Measurements from ENCODE around the gene SLC25A36. TPM values are rescaled to one million over a fixed set of nuclear protein-coding genes. Genes with fewer than 3 reads are reported as not detected.

SLC25A36 gene
- total RNA-seq, 1 donor from 2014 or later: 63.8 TPM

DNA sequence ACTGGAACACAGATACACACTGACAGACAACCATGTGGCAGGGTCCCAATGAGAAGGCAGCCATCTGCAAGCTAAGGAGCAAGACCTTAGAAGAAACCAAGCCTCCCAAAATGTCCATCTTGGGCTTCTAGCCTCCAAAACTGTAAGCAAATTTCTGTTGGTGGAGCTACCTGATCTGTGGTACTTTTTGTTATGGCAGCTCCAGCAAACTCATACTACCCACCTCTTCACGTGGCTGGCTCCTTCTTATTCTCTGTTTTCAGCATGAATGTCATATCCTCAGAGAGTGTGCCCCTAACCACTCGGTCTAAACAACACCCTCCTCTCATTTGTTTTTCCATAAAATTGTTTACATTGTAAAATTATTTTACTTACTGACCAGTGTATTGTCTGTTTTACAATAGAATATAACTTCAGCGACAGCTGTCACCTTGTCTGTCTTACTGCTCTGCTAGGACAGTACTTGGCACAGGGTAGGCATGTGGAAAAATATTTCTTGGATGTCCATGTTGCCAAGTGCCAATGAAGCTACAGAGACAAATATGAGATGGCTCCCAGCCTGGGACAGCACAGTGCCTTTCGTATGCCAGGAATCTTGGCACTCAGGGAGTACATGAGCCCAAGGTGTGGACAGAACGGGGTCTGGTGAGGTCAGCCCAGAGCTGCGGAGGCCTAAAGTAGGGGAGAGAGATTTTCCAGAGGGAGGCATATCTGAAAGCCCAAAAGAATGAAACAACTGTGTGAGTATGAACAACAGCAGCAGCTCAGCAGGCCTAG lies 17.4 kb upstream of the SLC25A36 start:
- TF ChIP-seq, protein P1, sequence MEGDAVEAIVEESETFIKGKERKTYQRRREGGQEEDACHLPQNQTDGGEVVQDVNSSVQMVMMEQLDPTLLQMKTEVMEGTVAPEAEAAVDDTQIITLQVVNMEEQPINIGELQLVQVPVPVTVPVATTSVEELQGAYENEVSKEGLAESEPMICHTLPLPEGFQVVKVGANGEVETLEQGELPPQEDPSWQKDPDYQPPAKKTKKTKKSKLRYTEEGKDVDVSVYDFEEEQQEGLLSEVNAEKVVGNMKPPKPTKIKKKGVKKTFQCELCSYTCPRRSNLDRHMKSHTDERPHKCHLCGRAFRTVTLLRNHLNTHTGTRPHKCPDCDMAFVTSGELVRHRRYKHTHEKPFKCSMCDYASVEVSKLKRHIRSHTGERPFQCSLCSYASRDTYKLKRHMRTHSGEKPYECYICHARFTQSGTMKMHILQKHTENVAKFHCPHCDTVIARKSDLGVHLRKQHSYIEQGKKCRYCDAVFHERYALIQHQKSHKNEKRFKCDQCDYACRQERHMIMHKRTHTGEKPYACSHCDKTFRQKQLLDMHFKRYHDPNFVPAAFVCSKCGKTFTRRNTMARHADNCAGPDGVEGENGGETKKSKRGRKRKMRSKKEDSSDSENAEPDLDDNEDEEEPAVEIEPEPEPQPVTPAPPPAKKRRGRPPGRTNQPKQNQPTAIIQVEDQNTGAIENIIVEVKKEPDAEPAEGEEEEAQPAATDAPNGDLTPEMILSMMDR (IDR thresholded peaks at IDR 0.05; ENCODE audit: insufficient read depth, low read length, poor library complexity, severe bottlenecking): no peak
- H3K27me3 ChIP-seq (ENCODE audit: control insufficient read depth, insufficient read depth, low read length): no peaks in the 10 kb centered on the region
- no peaks in the 10 kb centered on the region for H3K36me3 ChIP-seq (ENCODE audit: control insufficient read depth, insufficient read depth, low read length)
- no peak for DNase-seq (ENCODE audit: low read depth)
- H3K4me3 ChIP-seq (ENCODE audit: low read depth, low read length): no peak overlapping the region

DNA sequence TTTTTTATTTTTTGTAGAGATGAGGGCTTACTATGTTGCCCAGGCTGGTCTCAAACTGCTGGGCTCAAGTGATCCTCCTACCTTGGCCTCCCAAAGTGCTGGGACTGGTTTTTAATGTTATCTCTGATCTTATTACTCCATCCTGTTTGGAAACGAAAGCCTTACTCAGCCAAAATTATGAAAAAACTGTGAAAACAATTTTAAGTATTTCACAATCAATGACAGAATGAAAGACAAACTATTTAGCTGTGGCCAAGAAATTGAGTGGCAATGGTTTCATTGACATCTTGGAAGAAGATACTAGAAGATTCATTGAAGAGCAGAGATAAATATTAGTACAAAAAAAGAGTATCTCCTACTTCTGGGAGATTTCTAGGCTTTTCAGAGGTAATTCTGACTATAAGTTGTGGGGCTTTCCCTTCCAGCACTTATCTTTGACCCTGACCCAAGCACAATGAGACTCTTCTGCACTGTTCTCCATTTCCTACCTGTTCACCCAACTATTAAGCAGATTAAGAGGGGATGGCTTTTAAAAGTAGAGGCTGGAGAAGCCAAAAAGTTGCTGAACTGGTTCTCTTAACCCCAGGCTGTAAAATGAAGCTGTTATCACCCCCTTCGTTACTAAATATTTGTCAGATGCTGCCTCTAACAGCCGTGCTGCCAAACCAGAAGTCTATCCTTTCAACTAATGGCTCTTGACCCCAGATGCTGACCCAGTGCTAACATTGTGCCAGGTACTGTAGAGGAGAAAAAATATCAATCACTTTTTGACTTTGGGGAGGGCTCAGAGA lies 14.2 kb upstream of the SLC25A36 start:
- H3K4me3 ChIP-seq (ENCODE audit: low read depth, low read length): no peak overlapping the region
- TF ChIP-seq, protein P1 (IDR thresholded peaks at IDR 0.05; ENCODE audit: insufficient read depth, low read length, poor library complexity, severe bottlenecking): no peak
- no peak for DNase-seq (ENCODE audit: low read depth)
- H3K36me3 ChIP-seq (ENCODE audit: control insufficient read depth, insufficient read depth, low read length): no peaks in the 10 kb centered on the region
- H3K27me3 ChIP-seq (ENCODE audit: control insufficient read depth, insufficient read depth, low read length): no peaks in the 10 kb centered on the region

DNA sequence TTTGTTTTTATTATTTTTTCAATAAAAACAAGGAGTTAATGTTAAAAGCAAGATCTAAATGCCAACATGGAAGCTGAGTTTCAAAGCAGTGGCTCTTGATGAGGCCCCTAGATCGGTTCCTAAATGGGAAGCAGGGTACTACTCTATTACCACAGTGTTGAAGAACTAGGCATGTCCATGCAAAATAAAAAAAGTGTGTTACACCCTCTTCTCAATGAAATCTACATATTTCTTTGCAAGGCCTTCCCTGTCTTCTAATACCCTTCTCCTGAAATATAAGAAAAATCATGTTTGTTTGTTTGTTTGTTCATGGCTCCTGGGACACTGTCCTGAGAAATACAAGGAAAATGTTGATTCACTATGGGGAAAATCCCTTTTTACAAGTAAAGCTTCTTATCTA lies 12.2 kb upstream of the SLC25A36 start:
- DNase-seq (ENCODE audit: low read depth): no peak
- TF ChIP-seq, protein P1 (IDR thresholded peaks at IDR 0.05; ENCODE audit: insufficient read depth, low read length, poor library complexity, severe bottlenecking): no peak
- Histone ChIP-seq H3K36me3 (ENCODE audit: control insufficient read depth, insufficient read depth, low read length) (no peaks in the 10 kb centered on the region), H3K4me3 (ENCODE audit: low read depth, low read length) (no peak overlapping the region), H3K27me3 (ENCODE audit: control insufficient read depth, insufficient read depth, low read length) (no peaks in the 10 kb centered on the region)

DNA sequence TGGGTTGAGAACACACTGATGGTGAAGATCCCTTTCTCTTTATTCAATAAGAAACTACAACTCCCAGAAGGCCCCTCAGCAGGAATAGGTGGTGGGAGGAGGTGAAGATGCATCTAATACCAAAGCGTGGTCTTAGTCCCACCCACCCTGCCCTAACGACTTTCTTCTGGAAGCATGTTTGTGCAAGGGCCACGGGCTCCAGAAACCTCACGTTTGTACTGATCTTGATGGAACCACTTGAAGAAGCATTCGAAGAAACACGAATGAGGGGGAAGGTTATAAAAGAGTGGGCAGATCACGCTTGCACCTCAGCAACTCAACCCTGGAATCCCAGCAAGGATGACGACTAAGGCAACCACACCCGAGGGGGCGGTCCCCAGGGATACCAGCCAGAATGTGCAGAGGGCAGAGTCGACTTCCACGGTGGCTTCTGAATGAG lies 10.6 kb upstream of the SLC25A36 start:
- no peak for DNase-seq (ENCODE audit: low read depth)
- Histone ChIP-seq H3K4me3 (ENCODE audit: low read depth, low read length) (no peak overlapping the region), H3K36me3 (ENCODE audit: control insufficient read depth, insufficient read depth, low read length) (no peaks in the 10 kb centered on the region), H3K27me3 (ENCODE audit: control insufficient read depth, insufficient read depth, low read length) (no peaks in the 10 kb centered on the region)
- TF ChIP-seq, protein P1 (IDR thresholded peaks at IDR 0.05; ENCODE audit: insufficient read depth, low read length, poor library complexity, severe bottlenecking): no peak

DNA sequence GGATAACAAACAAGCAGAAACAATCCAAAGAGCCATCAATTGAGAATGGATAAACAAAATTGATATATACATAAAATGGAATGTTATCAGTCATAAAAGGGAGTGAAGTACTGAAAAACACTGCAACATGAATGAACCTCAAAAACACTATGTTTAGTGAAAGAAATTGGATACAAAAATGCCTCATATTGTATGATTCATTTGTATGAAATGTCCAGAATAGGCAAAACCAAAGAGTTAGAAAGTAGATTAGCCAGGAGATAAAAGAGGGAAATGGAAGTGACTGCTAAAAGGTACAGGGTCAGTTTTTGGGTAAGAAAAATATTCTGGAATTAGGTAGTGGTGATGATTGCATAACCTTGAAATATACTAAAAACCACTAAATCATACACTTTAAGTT lies 9.8 kb upstream of the SLC25A36 start:
- Histone ChIP-seq H3K36me3 (ENCODE audit: control insufficient read depth, insufficient read depth, low read length) (no peaks in the 10 kb centered on the region), H3K27me3 (ENCODE audit: control insufficient read depth, insufficient read depth, low read length) (no peaks in the 10 kb centered on the region), H3K4me3 (ENCODE audit: low read depth, low read length) (no peak overlapping the region)
- TF ChIP-seq, protein P1 (IDR thresholded peaks at IDR 0.05; ENCODE audit: insufficient read depth, low read length, poor library complexity, severe bottlenecking): no peak
- no peak for DNase-seq (ENCODE audit: low read depth)
